GM12801 (cell line): ENCODE measurements around the gene SLC3A2.

ENCODE experiments used
- TF ChIP-seq, protein P1 (sequence below): IDR thresholded peaks from one replicate; pipeline ENCODE4 v1.5.1; 2011; ENCODE audit warnings: control low read depth; ENCODE audit not compliant: insufficient read length; ENCODE audit errors: extremely low read depth

The SLC3A2 gene

DNA sequence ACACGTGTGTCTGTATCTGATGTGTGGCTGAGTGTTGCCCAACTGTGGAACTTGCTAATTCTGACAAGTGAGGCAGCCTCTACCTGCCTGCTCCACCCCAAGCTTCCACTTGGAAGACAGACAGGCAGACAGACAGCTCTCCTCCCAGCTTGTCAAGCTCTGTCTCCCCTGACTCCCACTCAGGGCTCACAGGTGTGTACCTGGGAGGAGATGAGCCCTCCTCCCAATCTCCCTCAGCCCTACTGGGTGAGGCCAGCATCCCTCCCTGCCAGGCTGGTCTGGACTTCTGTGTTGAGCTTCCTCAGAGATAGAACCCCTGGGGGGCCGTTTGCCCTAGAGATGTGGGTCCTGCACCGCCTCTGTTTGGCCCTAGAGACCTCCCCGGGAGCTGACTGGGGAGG is 41.5 kb downstream of the SLC3A2 start:
- TF ChIP-seq, protein P1, sequence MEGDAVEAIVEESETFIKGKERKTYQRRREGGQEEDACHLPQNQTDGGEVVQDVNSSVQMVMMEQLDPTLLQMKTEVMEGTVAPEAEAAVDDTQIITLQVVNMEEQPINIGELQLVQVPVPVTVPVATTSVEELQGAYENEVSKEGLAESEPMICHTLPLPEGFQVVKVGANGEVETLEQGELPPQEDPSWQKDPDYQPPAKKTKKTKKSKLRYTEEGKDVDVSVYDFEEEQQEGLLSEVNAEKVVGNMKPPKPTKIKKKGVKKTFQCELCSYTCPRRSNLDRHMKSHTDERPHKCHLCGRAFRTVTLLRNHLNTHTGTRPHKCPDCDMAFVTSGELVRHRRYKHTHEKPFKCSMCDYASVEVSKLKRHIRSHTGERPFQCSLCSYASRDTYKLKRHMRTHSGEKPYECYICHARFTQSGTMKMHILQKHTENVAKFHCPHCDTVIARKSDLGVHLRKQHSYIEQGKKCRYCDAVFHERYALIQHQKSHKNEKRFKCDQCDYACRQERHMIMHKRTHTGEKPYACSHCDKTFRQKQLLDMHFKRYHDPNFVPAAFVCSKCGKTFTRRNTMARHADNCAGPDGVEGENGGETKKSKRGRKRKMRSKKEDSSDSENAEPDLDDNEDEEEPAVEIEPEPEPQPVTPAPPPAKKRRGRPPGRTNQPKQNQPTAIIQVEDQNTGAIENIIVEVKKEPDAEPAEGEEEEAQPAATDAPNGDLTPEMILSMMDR: no peak

DNA sequence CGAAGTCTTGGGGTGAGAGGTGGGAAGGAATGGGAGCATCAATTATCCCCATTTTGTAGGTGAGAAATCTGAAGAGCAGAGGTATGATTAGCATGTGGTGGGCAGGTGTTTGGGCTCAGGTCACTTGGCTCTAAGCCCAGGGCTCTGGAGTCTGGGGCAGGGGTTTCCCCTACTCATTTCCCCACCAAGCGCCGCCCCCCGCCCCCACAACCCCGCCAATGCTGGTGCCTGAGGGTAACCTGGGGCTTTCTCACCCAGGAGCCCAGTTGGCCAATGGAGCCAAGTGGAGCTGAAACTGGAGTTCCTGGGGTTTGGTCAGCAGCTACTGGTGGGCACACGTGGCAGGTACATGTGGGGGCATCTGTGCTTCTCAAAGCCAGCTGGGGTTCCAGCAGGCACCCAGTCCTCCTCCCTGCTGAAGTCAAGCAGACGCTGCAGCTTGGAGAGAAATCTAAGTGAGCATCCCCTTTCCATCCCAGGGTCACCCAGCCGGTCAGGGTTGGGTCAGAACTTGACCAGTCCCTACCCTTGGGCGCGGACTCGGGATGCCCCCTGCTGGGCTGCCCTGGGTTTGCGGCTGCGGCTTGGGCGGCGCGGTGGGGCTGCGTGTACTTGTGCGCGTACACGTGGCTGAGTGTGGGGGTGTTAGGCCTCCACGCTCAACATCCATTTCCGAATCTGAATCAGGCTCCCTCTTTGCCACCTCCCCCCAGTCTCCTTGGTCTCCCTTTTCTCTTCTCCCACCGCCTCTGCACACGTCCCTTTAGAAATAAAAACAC is 42.1 kb downstream of the SLC3A2 start:
- TF ChIP-seq, protein P1: no peak

DNA sequence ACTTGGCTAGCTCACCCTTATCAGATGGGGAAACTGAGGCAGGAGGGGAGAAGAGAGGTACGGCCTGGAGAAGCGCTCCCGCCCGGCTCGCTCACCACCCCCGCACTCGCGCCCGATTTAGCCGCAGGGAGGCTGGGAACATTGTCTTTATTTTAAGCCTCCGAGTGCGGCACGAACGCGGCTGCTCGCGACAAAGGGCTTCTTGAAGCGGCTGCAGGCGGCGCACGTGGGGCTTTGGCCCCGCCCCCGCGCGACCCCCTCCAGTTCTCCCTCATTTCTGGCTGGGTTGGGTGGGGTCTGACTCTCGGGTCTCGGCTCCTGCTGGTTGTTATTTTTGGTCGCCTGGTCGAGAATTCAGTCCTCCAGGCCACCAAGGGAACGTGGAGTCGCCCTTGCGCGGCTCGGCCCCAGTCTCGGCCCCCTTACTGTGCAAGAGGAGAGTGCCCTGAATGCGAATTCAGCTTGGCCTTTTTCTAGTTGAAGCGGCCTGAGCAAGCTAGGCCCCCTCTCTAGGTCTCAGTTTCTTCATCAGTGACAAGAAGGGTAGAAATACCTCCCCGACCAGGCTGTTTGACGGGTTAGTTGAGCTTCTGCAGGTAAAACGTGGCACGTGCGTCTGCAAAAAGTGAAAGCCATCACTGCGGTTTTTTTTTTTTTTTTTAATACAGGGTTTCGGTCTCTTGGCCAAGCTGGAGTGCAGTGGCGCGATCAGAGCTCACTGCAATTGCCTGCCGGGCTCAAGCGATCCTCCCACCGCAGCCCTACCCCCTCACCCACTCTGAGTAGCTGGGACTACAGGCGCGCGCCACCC is 43.1 kb downstream of the SLC3A2 start:
- TF ChIP-seq, protein P1: no peak

DNA sequence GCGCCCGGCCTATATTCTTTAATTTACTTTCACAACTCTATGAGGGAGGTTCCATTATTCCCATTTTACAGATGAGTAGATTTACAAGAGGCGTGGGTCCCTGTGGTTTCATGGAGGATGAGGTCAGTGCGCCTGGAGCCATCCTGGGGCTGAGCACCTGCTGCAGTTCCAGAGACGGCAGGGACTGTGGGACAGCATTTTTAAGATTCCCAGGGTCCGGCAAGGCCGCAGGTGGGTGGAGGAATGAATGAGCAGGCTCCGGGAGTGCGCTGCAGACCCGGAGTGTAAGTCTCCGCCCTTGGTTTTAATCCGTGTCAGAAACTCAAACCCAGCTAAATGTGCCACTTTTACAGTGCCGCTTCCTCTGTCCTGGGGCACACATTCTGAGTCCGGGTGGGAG is 44.6 kb downstream of the SLC3A2 start:
- TF ChIP-seq, protein P1: no peak

DNA sequence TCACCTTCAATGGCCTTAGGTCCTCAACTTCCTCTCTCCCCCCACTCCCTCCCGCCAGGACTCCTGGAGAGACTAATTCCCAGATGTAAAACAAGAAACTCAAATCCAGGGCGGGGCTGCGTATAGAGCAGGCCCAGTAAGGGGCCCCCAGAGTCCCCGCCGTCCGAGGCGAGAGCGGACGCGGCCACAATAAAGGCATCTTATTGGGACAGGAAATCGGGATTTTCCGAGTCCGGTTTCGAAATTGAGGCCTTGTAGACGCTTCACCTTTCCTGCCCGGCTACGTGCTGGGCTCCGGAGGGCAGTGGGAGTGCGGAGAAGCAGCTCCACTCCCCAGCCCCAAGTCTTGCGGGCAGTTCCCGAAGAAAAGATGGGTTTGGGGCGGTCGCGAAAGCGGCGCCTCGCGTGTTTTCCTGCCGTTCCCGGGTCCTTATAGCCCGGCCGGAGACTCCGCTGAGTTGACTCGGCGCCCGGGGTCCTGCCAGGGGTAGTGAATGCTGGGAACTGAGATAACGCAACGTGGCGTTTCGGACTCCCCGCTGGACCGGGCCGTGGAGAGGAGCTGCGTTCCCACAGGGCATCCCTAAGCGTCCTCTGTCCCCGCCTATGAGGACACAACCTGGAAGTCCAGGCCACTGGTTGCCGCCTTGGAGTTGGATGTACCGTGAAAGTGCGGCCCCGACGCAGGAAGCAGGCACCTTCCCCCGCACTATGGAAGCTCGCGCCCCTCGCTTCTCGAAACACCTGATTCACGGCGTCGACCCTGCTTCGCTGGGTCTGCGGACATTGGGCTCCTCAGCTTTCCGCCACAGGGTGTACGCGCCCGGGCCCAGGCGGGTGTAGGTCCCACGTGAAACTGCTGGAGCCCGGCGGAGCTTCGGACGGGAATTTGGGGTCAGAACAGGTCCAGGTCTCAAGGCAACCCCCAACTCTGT is 45.3 kb downstream of the SLC3A2 start:
- TF ChIP-seq, protein P1: no peak

DNA sequence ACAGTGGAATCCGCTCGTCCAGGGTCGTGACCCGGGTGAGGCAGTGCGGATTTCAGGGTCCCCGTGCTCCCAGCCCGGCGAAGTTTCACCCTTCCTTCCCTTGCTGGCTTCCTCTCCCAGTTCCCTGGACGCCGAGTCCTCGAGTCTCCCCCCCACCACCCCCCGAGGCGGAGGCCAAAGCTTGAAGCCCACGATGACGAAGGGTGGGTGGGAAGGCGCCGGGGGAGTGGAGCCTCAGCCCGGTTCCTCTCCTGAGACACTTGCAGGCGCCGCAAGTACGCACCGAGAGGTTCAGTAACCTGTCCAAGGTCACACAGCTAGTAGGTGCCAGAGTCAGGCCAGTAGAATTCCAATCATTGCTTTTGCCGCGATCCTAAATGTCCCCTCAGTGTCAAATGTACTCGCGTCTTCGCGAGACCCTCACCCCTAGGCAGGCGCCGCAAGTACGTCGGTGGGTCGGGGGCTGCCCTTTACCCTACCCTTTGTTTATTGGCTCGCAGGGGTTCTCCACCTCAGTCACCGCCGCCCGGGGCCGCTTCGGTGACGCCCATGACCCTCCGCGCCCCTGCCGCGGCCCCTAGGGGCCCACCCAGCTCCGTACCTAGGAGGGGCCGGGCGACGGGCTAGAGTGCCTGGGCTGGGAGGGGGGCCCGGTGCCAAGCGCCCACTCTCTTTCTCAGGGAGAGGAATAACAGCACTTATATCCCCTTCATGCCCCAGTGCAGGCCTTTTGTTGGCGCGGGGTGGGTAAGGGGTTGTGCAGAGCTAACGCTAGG is 46.2 kb downstream of the SLC3A2 start:
- TF ChIP-seq, protein P1: no peak
